Measurements from ENCODE around the gene PPM1E. TPM values are rescaled to one million over a fixed set of nuclear protein-coding genes. Genes with fewer than 3 reads are reported as not detected.

Gene PPM1E
- total RNA-seq, 4 donors from 2014 or later = 0.14 TPM; not detected in 3

DNA sequence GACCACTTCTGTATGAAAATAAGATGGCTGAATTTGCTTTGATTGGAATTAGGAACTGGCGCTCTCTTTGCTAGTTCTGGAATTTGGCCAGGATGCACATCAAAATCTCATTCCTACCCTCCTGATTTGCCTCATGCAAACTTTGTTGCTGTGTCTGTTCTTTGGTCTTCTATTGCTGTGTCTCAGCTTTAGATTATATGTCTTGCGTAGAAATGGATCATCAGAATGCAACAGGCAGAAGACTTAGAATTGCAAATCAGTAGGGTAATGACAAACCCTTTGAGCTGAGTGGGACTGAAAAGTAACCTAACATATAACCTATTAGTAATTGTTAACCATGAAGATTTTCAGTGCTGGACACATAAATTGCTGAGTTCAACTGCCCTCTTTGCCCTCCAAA lies 33.0 kb upstream of the PPM1E start:
- intact Hi-C loops (cut with DNase I; ENCODE audit: low total_unique reads) (no loop called here), in situ Hi-C loops (cut with MboI; ENCODE audit: low pct_ligation_motif_present in 1 of 4, low pct_unique_long_range_greater_than_20kb in 1 of 4, low sequenced_read_pairs in 3 of 4) (no loop called here)
- H3K4me3 ChIP-seq = no peak overlapping the region
- TF ChIP-seq POLR2A (IDR thresholded peaks at IDR 0.05) (no peak), EP300 (IDR thresholded peaks at IDR 0.05; ENCODE audit: low read depth) (no peak)
- no peaks in the 10 kb centered on the region for H3K4me1 ChIP-seq
- no peaks in the 10 kb centered on the region for H3K9me3 ChIP-seq
- H3K27ac ChIP-seq = no peak overlapping the region
- H3K36me3 ChIP-seq = no peaks in the 10 kb centered on the region
- WGBS, 2 donors (ENCODE audit: low coverage in 1 of 2) = 93 to 99% methylated on average over 2 of the region's 2 CpGs
- DNase-seq = no peak
- H3K27me3 ChIP-seq = no peaks in the 10 kb centered on the region

DNA sequence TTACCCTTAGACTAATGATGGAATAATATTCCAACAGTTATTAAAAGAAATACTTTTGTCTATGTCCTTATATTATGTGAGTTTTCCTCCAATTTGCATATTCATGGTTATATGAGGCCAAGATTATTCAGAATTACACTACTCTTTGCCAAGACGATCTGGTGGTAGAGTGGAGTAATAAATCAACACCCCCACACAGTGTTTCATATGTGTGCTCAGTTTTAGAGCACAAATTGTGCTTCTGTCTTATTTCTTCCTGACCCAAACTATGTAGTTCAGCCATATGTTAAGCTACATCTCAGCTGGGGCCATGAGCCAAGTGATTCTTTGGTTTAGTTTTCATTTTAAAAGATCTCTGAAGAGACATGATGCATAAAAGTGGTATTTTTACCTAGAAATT lies 26.9 kb upstream of the PPM1E start:
- Histone ChIP-seq H3K4me3 (no peak overlapping the region), H3K36me3 (no peaks in the 10 kb centered on the region), H3K9me3 (no peaks in the 10 kb centered on the region), H3K4me1 (no peaks in the 10 kb centered on the region), H3K27ac (no peak overlapping the region), H3K27me3 (no peaks in the 10 kb centered on the region)
- 0 to 29% methylated on average over 1 of the region's 1 CpG for WGBS, 2 donors (ENCODE audit: low coverage in 1 of 2)
- intact Hi-C loops (cut with DNase I; ENCODE audit: low total_unique reads) = loop anchor here (5.0 kb wide), 1 partner anchor 444 kb away; no protein-coding TSS in a partner anchor
- in situ Hi-C loops (cut with MboI; ENCODE audit: low pct_ligation_motif_present in 1 of 4, low pct_unique_long_range_greater_than_20kb in 1 of 4, low sequenced_read_pairs in 3 of 4) = no loop called here
- DNase-seq = no peak
- TF ChIP-seq EP300 (IDR thresholded peaks at IDR 0.05; ENCODE audit: low read depth) (no peak), POLR2A (IDR thresholded peaks at IDR 0.05) (no peak), POLR2AphosphoS5 (IDR thresholded peaks at IDR 0.05) (no peak)
- TF ChIP-seq, protein P1, sequence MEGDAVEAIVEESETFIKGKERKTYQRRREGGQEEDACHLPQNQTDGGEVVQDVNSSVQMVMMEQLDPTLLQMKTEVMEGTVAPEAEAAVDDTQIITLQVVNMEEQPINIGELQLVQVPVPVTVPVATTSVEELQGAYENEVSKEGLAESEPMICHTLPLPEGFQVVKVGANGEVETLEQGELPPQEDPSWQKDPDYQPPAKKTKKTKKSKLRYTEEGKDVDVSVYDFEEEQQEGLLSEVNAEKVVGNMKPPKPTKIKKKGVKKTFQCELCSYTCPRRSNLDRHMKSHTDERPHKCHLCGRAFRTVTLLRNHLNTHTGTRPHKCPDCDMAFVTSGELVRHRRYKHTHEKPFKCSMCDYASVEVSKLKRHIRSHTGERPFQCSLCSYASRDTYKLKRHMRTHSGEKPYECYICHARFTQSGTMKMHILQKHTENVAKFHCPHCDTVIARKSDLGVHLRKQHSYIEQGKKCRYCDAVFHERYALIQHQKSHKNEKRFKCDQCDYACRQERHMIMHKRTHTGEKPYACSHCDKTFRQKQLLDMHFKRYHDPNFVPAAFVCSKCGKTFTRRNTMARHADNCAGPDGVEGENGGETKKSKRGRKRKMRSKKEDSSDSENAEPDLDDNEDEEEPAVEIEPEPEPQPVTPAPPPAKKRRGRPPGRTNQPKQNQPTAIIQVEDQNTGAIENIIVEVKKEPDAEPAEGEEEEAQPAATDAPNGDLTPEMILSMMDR (IDR thresholded peaks at IDR 0.05) = no peak

DNA sequence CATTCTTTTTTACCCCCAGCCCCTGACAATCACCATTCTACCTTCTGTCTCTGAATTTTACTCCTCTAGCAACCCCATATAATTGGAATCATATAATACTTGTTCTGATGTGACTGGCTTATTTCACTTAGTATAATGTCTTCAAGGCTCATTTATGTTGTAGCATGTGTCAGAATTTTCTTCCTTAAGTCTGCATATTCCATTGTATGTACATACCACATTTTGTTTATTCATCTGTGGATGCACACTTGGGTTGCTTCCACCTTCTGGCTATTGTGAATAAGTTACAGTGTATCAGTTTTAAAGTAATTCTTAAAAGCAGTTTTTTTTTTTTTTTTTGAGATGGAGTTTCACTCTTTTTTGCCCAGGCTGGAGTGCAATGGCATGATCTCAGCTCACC lies 24.7 kb upstream of the PPM1E start:
- TF ChIP-seq EP300 (IDR thresholded peaks at IDR 0.05; ENCODE audit: low read depth) (no peak), POLR2A (IDR thresholded peaks at IDR 0.05) (no peak), POLR2AphosphoS5 (IDR thresholded peaks at IDR 0.05) (no peak)
- TF ChIP-seq, protein P1 (IDR thresholded peaks at IDR 0.05) = no peak

DNA sequence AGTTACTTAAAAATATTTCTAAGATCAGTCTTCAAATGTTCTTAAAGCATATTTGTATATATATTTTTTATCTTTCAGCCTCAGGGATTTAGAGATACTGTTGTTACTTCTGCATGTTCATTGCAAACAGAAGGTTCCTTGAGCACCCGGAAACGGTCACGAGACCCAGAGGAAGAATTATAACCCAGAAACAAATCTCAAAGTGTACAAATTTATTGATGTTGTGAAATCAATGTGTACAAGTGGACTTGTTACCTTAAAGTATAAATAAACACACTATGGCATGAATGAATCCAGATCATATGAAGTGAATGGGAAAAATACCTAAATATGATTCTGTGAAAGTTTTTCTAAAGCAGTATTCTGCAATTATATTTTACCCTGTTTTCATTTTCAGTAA lies 21.6 kb upstream of the PPM1E start:
- Histone ChIP-seq H3K4me1 (no peaks in the 10 kb centered on the region), H3K27me3 (no peaks in the 10 kb centered on the region), H3K9me3 (no peaks in the 10 kb centered on the region), H3K27ac (no peak overlapping the region), H3K36me3 (no peaks in the 10 kb centered on the region), H3K4me3 (no peak overlapping the region)
- in situ Hi-C loops (cut with MboI; ENCODE audit: low pct_ligation_motif_present in 1 of 4, low pct_unique_long_range_greater_than_20kb in 1 of 4, low sequenced_read_pairs in 3 of 4) (no loop called here), intact Hi-C loops (cut with DNase I; ENCODE audit: low total_unique reads) (no loop called here)
- WGBS, 2 donors (ENCODE audit: low coverage in 1 of 2) = 89 to 100% methylated on average over 3 of the region's 3 CpGs
- TF ChIP-seq, protein P1 (IDR thresholded peaks at IDR 0.05) = no peak
- TF ChIP-seq POLR2AphosphoS5 (IDR thresholded peaks at IDR 0.05) (no peak), POLR2A (IDR thresholded peaks at IDR 0.05) (no peak), EP300 (IDR thresholded peaks at IDR 0.05; ENCODE audit: low read depth) (no peak)
- no peak for DNase-seq

More for the DNA sequence above, 24.7 kb upstream of the PPM1E start:
- Histone ChIP-seq H3K27ac (no peak overlapping the region), H3K4me3 (no peak overlapping the region), H3K27me3 (no peaks in the 10 kb centered on the region), H3K36me3 (no peaks in the 10 kb centered on the region), H3K4me1 (no peaks in the 10 kb centered on the region), H3K9me3 (no peaks in the 10 kb centered on the region)
- in situ Hi-C loops (cut with MboI; ENCODE audit: low pct_ligation_motif_present in 1 of 4, low pct_unique_long_range_greater_than_20kb in 1 of 4, low sequenced_read_pairs in 3 of 4) (no loop called here), intact Hi-C loops (cut with DNase I; ENCODE audit: low total_unique reads) (no loop called here)
- no peak for DNase-seq

DNA sequence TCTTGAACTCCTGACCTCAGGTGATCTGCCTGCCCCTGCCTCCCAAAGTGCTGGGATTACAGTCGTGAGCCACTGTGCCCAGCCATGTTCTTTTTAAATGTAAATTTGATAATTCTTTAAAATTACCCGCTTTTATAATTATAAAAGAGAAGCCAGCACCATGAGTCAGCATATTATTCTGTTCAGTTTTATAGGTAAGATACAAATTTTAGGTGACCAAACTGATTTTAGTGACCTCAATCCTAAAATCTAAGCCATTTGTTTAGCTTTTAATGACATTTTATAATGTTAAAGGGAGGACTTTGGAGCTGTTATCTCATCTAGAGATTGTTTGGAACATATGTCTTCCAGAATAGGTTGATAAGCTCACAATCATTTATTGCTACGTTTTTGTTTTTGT lies 20.8 kb upstream of the PPM1E start:
- in situ Hi-C loops (cut with MboI; ENCODE audit: low pct_ligation_motif_present in 1 of 4, low pct_unique_long_range_greater_than_20kb in 1 of 4, low sequenced_read_pairs in 3 of 4) = no loop called here
- Histone ChIP-seq H3K27me3 (no peaks in the 10 kb centered on the region), H3K27ac (no peak overlapping the region), H3K4me1 (no peaks in the 10 kb centered on the region), H3K9me3 (no peaks in the 10 kb centered on the region), H3K36me3 (no peaks in the 10 kb centered on the region), H3K4me3 (no peak overlapping the region)
- no peak for DNase-seq
- TF ChIP-seq, protein P1 (IDR thresholded peaks at IDR 0.05) = no peak
- no peak for TF ChIP-seq POLR2AphosphoS5 (IDR thresholded peaks at IDR 0.05)
- no peak for TF ChIP-seq POLR2A (IDR thresholded peaks at IDR 0.05)
- TF ChIP-seq EP300 (IDR thresholded peaks at IDR 0.05; ENCODE audit: low read depth) = no peak
- intact Hi-C loops (cut with DNase I; ENCODE audit: low total_unique reads) = no loop called here
- WGBS, 2 donors (ENCODE audit: low coverage in 1 of 2) = 72 to 85% methylated on average over 3 of the region's 3 CpGs

Data from transverse colon (tissue), 4 donors.